HepG2 (cell line): ENCODE results near the gene AMER3. TPM values are rescaled to one million over a fixed set of nuclear protein-coding genes. Genes with fewer than 3 reads are reported as not detected.
A peak's percentile ranks its signal among the peaks of the same experiment; 100 is the strongest.

Source experiments
- FLYWCH1 ChIP-seq: sonication (generic); formaldehyde crosslinking; IDR thresholded peaks from 2 replicates; pipeline ENCODE4 v1.8.1; 2023; ENCODE audit warnings: mild to moderate bottlenecking, missing genetic modification reagents
- FOXM1 ChIP-seq: sonication (generic); formaldehyde crosslinking; IDR thresholded peaks from 2 replicates; pipeline ENCODE4 v1.5.0; 2020; ENCODE audit warnings: missing genetic modification reagents
- JUNB ChIP-seq: sonication (generic); formaldehyde crosslinking; IDR thresholded peaks from 2 replicates; pipeline ENCODE4 v1.8.0; 2022; ENCODE audit warnings: missing genetic modification reagents, mild to moderate bottlenecking, borderline replicate concordance
- NFKBIZ ChIP-seq: IDR thresholded peaks from 2 replicates; pipeline ENCODE4 v1.6.1; 2018; ENCODE audit warnings: missing genetic modification reagents, missing compliant biosample characterization
- POGK ChIP-seq: sonication (generic); formaldehyde crosslinking; conservative IDR thresholded peaks from 2 replicates; pipeline ENCODE4 v1.8.0; 2022; ENCODE audit warnings: mild to moderate bottlenecking, moderate library complexity, missing genetic modification reagents
- PPARG ChIP-seq: conservative IDR thresholded peaks from 2 replicates; pipeline ENCODE4 v1.6.1; 2016; ENCODE audit warnings: missing biosample characterization, missing genetic modification reagents
- TCF7L2 ChIP-seq: IDR thresholded peaks from 2 replicates; pipeline ENCODE4 v1.6.1; 2011; ENCODE audit warnings: mild to moderate bottlenecking, low read depth, low read length, moderate library complexity
- THAP11 ChIP-seq: IDR thresholded peaks from 2 replicates; pipeline ENCODE4 v1.6.1; 2016; ENCODE audit warnings: missing biosample characterization, missing genetic modification reagents
- ZNF12 ChIP-seq: sonication (generic); formaldehyde crosslinking; IDR thresholded peaks from 2 replicates; pipeline ENCODE4 v1.5.0; 2020; ENCODE audit warnings: missing genetic modification reagents
- ZNF225 ChIP-seq: sonication (generic); formaldehyde crosslinking; IDR thresholded peaks from 2 replicates; pipeline ENCODE4 v1.4.0; 2020; ENCODE audit warnings: mild to moderate bottlenecking, missing genetic modification reagents
- ZNF333 ChIP-seq: sonication (generic); formaldehyde crosslinking; IDR thresholded peaks from 2 replicates; pipeline ENCODE4 v1.4.0; 2020; ENCODE audit warnings: mild to moderate bottlenecking, missing genetic modification reagents, borderline replicate concordance
- ZNF703 ChIP-seq: sonication (generic); formaldehyde crosslinking; IDR thresholded peaks from 2 replicates; pipeline ENCODE4 v1.5.1; 2020; ENCODE audit warnings: missing genetic modification reagents, mild to moderate bottlenecking, moderate library complexity, borderline replicate concordance
- polyA plus RNA-seq, 8 experiments: library from polyadenylated mRNA; depleted of rRNA in 3 of 8; stranded (reverse) in 7 of 8; unstranded in 1 of 8; fragments of >200 nt; fragmentation: Illumina TruSeq in 4 of 8; extraction: Trizol in 4 of 8; gene quantifications; 2 replicates each; pipeline versions ENCODE4 v1.2.1 to v1.2.3, GENCODE V29; 2011 to 2016; ENCODE audit warnings: low read depth in 4 of 8, missing spikeins in 1 of 8, mixed read lengths in 1 of 8; ENCODE audit not compliant: insufficient read depth in 1 of 8
- total RNA-seq, 5 experiments: library from RNA; depleted of rRNA; stranded (reverse); fragments of >200 nt; fragmentation: Illumina TruSeq; extraction: Trizol; gene quantifications; 2 replicates each; pipeline ENCODE4 v1.2.3, GENCODE V29; 2016; ENCODE audit warnings: low read depth in 1 of 5
- TF ChIP-seq, protein P1 (sequence below): sonication (generic); formaldehyde crosslinking; conservative IDR thresholded peaks from 2 replicates; pipeline ENCODE4 v1.4.0; 2020; ENCODE audit warnings: missing genetic modification reagents
- TF ChIP-seq, protein P2 (sequence below): sonication (generic); formaldehyde crosslinking; IDR thresholded peaks from 2 replicates; pipeline ENCODE4 v1.4.0; 2020; ENCODE audit warnings: missing genetic modification reagents
- TF ChIP-seq, protein P3 (sequence below): IDR thresholded peaks from 2 replicates; pipeline ENCODE4 v1.6.1; 2016; ENCODE audit warnings: missing compliant biosample characterization, missing genetic modification reagents, borderline replicate concordance

The AMER3 gene
- total and polyA plus RNA-seq, 2 of the 13 experiments (the other 11 are each of a cell fraction or from before 2014, with no cell fraction given), result not detected

DNA sequence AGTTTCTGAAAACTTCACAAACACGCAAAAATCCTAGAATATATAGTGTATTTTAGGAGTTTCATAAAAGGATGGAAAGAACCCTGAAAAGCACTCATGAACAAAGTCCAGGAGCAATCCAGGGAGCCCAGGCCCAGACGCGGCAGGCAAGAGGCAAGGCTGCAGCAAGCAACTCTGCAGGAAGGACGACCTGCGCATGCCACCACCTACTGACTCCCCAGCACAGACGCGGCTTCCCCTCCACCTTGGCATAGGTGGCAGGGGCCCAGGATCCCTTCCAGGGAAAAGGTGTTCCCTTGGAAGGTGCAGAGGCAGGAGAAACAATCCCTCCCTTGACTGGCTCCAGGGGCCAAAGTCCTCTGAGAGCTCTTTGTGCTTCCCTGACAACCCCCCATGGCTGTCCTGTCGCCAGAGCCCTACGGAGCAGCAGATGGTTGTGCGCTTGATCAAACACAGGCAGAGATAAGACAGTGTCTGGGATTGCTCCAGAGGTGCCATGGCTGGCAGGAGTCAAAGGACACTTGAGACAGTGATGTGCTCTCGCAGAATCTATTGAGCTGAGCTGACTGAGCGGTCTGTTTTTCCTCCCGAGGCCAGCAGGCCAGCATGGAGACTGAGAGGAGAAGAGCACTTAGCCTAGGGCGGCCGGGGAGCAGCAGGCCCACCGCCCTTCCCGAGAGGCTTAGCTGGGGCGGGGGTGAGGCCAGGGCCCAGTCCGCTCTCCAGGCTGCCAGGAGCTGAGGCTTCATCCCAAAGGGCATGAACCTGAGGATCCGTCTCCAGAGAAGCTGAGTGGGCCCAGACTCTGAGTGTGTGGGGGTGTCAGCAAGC is 10.8 kb upstream of the AMER3 start (continued):
- TF ChIP-seq, protein P1, sequence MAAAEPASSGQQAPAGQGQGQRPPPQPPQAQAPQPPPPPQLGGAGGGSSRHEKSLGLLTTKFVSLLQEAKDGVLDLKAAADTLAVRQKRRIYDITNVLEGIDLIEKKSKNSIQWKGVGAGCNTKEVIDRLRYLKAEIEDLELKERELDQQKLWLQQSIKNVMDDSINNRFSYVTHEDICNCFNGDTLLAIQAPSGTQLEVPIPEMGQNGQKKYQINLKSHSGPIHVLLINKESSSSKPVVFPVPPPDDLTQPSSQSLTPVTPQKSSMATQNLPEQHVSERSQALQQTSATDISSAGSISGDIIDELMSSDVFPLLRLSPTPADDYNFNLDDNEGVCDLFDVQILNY, result no peak
- no peak for TF ChIP-seq JUNB (CRISPR knock-in tag)
- TF ChIP-seq, protein P2, sequence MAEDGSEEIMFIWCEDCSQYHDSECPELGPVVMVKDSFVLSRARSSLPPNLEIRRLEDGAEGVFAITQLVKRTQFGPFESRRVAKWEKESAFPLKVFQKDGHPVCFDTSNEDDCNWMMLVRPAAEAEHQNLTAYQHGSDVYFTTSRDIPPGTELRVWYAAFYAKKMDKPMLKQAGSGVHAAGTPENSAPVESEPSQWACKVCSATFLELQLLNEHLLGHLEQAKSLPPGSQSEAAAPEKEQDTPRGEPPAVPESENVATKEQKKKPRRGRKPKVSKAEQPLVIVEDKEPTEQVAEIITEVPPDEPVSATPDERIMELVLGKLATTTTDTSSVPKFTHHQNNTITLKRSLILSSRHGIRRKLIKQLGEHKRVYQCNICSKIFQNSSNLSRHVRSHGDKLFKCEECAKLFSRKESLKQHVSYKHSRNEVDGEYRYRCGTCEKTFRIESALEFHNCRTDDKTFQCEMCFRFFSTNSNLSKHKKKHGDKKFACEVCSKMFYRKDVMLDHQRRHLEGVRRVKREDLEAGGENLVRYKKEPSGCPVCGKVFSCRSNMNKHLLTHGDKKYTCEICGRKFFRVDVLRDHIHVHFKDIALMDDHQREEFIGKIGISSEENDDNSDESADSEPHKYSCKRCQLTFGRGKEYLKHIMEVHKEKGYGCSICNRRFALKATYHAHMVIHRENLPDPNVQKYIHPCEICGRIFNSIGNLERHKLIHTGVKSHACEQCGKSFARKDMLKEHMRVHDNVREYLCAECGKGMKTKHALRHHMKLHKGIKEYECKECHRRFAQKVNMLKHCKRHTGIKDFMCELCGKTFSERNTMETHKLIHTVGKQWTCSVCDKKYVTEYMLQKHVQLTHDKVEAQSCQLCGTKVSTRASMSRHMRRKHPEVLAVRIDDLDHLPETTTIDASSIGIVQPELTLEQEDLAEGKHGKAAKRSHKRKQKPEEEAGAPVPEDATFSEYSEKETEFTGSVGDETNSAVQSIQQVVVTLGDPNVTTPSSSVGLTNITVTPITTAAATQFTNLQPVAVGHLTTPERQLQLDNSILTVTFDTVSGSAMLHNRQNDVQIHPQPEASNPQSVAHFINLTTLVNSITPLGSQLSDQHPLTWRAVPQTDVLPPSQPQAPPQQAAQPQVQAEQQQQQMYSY (CRISPR knock-in tag), result no peak
- no peak for TF ChIP-seq ZNF12 (CRISPR knock-in tag)
- peak; percentile 77; the same call in 1 of the 2 replicates for TF ChIP-seq ZNF225 (CRISPR knock-in tag)
- TF ChIP-seq ZNF703 (CRISPR knock-in tag), result no peak
- TF ChIP-seq FOXM1 (CRISPR knock-in tag), result no peak
- TF ChIP-seq ZNF333, result no peak
- TF ChIP-seq, protein P3, sequence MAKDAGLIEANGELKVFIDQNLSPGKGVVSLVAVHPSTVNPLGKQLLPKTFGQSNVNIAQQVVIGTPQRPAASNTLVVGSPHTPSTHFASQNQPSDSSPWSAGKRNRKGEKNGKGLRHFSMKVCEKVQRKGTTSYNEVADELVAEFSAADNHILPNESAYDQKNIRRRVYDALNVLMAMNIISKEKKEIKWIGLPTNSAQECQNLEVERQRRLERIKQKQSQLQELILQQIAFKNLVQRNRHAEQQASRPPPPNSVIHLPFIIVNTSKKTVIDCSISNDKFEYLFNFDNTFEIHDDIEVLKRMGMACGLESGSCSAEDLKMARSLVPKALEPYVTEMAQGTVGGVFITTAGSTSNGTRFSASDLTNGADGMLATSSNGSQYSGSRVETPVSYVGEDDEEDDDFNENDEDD (CRISPR knock-in tag), result no peak
- 0 out of 2 replicates have a peak, but pooled peaks have one; percentile 19 for TF ChIP-seq THAP11 (CRISPR knock-in tag)
- TF ChIP-seq TCF7L2, result no peak
- no peak for TF ChIP-seq NFKBIZ (CRISPR knock-in tag)
- TF ChIP-seq POGK, result no peak; the same call in 1 of the 2 replicates
- no peak for TF ChIP-seq FLYWCH1 (CRISPR knock-in tag)
- TF ChIP-seq PPARG (CRISPR knock-in tag), result 0 out of 2 replicates have a peak, but pooled peaks have one; percentile 11
